ENCODE data around the gene PRDM10.

The PRDM10 gene

GRCh38 chr11:129854232-129854805 lies 148.3 kb downstream of the PRDM10 start:
- no peak for DNase-seq (ENCODE audit: low read depth in 2 of 2, low spot score in 1 of 2)

- no peak for DNase-seq (ENCODE audit: low read depth in 2 of 2, low spot score in 1 of 2)
Observed at GRCh38 chr11:129853518-129854231, 149.0 kb downstream of the PRDM10 start.

- DNase-seq (ENCODE audit: low read depth in 2 of 2, low spot score in 1 of 2) = no peak
Observed at GRCh38 chr11:129852125-129852740, 150.4 kb downstream of the PRDM10 start.

All from stimulated activated CD8-positive, alpha-beta memory T cell treated with anti-CD3 and anti-CD28 coated beads, Interleukin-4, amount 100 ng/mL, for 4 hours (primary cell).